Activated CD8-positive, alpha-beta T cell treated with anti-CD3 and anti-CD28 coated beads for 36 hours (primary cell): ENCODE measurements around the gene ZNF862. TPM values are rescaled to one million over a fixed set of nuclear protein-coding genes. Genes with fewer than 3 reads are reported as not detected.

ENCODE experiments used
- ATAC-seq: fragments of 200-7000 bp; cut with Tn5 transposase; one replicate; pipeline ENCODE4 v1.10.0; 2021; ENCODE audit warnings: mild to moderate bottlenecking, moderate library complexity
- CTCF ChIA-PET: fragments of 350-600 bp; sonication (Branson Sonifier 250); formaldehyde crosslinking; loops from one replicate; lab custom pipeline; 2021; ENCODE audit warnings: antibody characterized with exemption; lab: Charles Lee
- POLR2A ChIA-PET: fragments of 350-600 bp; sonication (Branson Sonifier 250); formaldehyde crosslinking; loops from one replicate; lab custom pipeline; 2021; ENCODE audit warnings: antibody characterized with exemption; lab: Charles Lee
- DNase-seq: peaks from one replicate; pipeline ENCODE4 v3.0.0-alpha.2; 2020
- H3K27ac Mint-ChIP-seq: one replicate; pipeline ENCODE4 v1.8.0; 2021; ENCODE audit warnings: mild to moderate bottlenecking, mixed read lengths
- H3K27me3 Mint-ChIP-seq: one replicate; pipeline ENCODE4 v1.8.0; 2021; ENCODE audit warnings: mixed read lengths
- H3K36me3 Mint-ChIP-seq: one replicate; pipeline ENCODE4 v1.8.0; 2021; ENCODE audit warnings: low read depth, mixed read lengths
- H3K4me1 Mint-ChIP-seq: one replicate; pipeline ENCODE4 v1.8.0; 2021; ENCODE audit warnings: low read depth, mixed read lengths
- H3K4me3 Mint-ChIP-seq: one replicate; pipeline ENCODE4 v1.8.0; 2021; ENCODE audit warnings: mild to moderate bottlenecking, moderate library complexity, mixed read lengths
- H3K9me3 Mint-ChIP-seq: one replicate; pipeline ENCODE4 v1.8.0; 2021; ENCODE audit warnings: mixed read lengths
- CTCF ChIP-seq: fragments of 200-600 bp; IDR thresholded peaks from one replicate; pipeline ENCODE4 v1.8.0; 2022; ENCODE audit warnings: antibody characterized with exemption, mild to moderate bottlenecking
- intact Hi-C: fragments of 100-400 bp; cut with micrococcal nuclease; formaldehyde crosslinking; loops from one replicate; pipeline ENCODE4 v1.10.0; 2022
- total RNA-seq, 2 experiments: library from RNA; stranded (reverse); gene quantifications; one replicate each; pipeline ENCODE4 v1.2.3, GENCODE V29; 2021

The ZNF862 gene
- total RNA-seq, 2 experiments from 2014 or later: 11.0 to 12.4 TPM

DNA sequence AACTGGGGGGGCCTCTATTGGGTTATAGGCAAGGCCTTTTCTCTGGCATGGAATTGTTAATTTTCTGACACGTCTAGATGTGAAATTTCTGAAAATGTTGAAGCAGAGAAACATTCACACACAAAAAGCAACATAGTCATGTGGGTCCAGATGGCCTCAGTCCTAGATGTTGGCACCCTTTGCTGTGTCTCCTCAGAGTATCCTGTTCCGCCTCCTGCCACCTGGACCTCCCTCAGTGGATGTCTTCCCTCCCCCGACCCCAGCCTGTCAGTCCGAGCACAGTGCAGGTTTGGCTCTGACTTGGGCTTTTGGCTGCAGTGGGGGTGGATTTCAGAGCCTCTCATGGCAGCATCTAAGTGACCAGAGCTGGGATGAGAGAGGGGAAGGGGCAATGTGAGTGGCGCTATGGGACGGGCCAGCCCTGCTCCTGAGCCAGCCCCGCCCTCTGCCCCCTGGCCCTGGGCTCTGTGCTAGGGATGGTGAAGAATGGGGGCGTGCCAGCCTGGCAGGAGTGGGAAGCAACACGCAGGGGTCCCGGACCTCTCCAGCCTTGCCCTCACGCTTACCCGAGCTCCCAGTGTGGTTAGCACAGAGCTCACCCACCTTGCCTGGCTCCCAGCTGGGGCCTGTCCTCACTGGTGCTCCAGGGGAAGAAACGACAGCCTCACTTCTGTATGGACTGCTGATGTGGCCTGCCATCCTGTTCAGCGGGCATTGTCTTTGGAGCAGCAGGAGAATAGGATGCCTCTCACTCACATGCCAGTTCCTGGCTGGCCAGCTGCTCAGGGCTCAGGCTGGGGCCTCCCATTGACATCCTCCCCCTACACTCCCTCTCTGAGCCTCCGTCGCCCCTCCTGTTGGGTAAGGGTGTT lies 41.8 kb downstream of the ZNF862 start:
- ChIA-PET CTCF (interaction anchor here (1.2 kb wide), 1 partner anchor 73 kb away, joined by 3 read pairs; no protein-coding TSS in a partner anchor), POLR2A (interaction anchor here (2.2 kb wide), 1 partner anchor 10 kb away, joined by 8 read pairs; no protein-coding TSS in a partner anchor)
- Mint-ChIP-seq H3K9me3 (no peaks in the 10 kb centered on the region), H3K4me1 (peaks cover 27% of the 10 kb centered on the region), H3K27me3 (no peaks in the 10 kb centered on the region), H3K4me3 (no peak overlapping the region), H3K36me3 (peaks cover 25% of the 10 kb centered on the region), H3K27ac (no peak overlapping the region)
- no peak for DNase-seq
- intact Hi-C loops: no loop called here
- TF ChIP-seq CTCF: no peak
- no peak for ATAC-seq

GRCh38 chr7:149880638-149881311 lies 42.6 kb downstream of the ZNF862 start:
- Mint-ChIP-seq H3K27me3 (no peaks in the 10 kb centered on the region), H3K36me3 (peaks cover 20% of the 10 kb centered on the region), H3K4me3 (no peak overlapping the region), H3K4me1 (peaks cover 19% of the 10 kb centered on the region), H3K9me3 (no peaks in the 10 kb centered on the region), H3K27ac (no peak overlapping the region)
- intact Hi-C loops: no loop called here
- no peak for ATAC-seq
- no peak for TF ChIP-seq CTCF
- ChIA-PET POLR2A (interaction anchor here (2.2 kb wide), 1 partner anchor 11 kb away, joined by 8 read pairs; no protein-coding TSS in a partner anchor), CTCF (interaction anchor here (1.2 kb wide), 1 partner anchor 73 kb away, joined by 3 read pairs; no protein-coding TSS in a partner anchor)
- DNase-seq: no peak

DNA sequence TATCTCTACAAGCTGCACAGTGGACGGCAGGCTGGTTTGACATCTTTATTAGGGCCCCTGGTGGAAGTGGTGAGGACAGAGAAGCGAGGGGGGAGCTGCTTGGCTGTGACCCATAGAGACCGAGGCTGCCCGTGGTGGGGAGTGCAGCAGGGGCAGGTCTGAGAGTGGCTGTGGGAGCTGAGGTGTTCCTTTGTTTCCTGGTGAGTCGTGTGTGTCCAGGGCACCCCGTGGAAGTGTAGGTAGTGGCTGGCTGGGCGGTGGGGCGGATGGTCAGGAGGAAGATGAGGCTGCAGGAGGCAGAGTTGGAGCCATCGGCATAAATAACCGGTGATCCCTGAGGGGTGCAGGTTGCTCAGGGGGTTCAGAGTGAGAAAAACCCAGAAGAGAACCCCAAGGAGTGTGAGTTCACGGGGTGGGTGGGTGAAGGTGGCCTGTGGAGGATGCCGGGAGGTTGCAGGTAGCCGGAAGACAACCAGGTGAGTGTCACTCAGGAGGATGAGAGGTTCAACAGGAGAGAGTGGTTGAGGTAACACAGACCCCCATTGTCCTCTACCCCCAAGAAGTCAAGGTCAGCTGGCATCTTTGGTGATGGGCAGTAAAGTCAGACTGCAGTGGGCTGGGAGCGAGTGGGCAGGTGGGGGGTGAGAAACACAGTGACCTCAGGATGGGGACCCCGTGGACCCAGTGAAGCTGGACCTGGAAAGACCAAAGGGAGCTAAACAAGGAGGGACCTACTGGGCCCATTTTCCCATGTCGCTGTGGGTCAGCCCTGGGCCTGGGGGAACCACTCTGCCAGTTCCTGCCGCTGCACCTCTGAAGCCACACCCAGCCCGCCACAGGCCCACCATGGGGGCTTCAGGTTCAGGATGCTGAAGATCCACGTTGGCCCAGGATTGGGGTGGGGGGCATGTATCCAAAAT lies 43.4 kb downstream of the ZNF862 start:
- no peak overlapping the region for H3K27ac Mint-ChIP-seq

More for the DNA sequence above, 43.4 kb downstream of the ZNF862 start:
- Mint-ChIP-seq H3K36me3 (peaks cover 14% of the 10 kb centered on the region), H3K4me1 (peaks cover 16% of the 10 kb centered on the region), H3K9me3 (no peaks in the 10 kb centered on the region), H3K4me3 (no peak overlapping the region), H3K27me3 (no peaks in the 10 kb centered on the region)
- ChIA-PET CTCF (interaction anchor here (0.9 to 2.5 kb wide), 3 partner anchors 11 to 43 kb away, joined by 3 to 15 read pairs (median 12); partner anchors contain the start of gene ZNF862), POLR2A (interaction anchor here (1.0 kb wide), 1 partner anchor 12 kb away, joined by 3 read pairs; no protein-coding TSS in a partner anchor)
- ATAC-seq (no peak), DNase-seq (no peak)
- TF ChIP-seq CTCF: no peak
- intact Hi-C loops: no loop called here
